Fibroblast of pulmonary artery (primary cell): Measurements from ENCODE around the gene EDEM1.

Experiments
- DNase-seq: peaks from one replicate; pipeline ENCODE4 v3.0.0-alpha.2; 2010; ENCODE audit warnings: low read depth
- H3K4me3 ChIP-seq: replicated peaks from 2 replicates; pipeline ENCODE4 v1.5.1; 2011; ENCODE audit warnings: low read depth, mild to moderate bottlenecking, control low read depth, low read length, moderate library complexity
- CTCF ChIP-seq: IDR thresholded peaks from 2 replicates; pipeline ENCODE4 v1.5.1; 2011; ENCODE audit warnings: mild to moderate bottlenecking, control low read depth, low read length, inconsistent platforms; ENCODE audit errors: missing control alignments

Gene EDEM1

GRCh38 chr3:5198313-5198677, 10.8 kb downstream of the EDEM1 start:
- DNase-seq: no peak
- no peak for TF ChIP-seq CTCF
- no peak overlapping the region for H3K4me3 ChIP-seq

GRCh38 chr3:5198986-5199731, 11.7 kb downstream of the EDEM1 start:
- H3K4me3 ChIP-seq: no peak overlapping the region
- DNase-seq: no peak
- no peak for TF ChIP-seq CTCF

- TF ChIP-seq CTCF: no peak
- no peak overlapping the region for H3K4me3 ChIP-seq
- no peak for DNase-seq
Observed at GRCh38 chr3:5201536-5201935, 14.0 kb downstream of the EDEM1 start.

GRCh38 chr3:5202222-5202621, 14.7 kb downstream of the EDEM1 start:
- DNase-seq: peak; percentile 34
- H3K4me3 ChIP-seq: no peak overlapping the region
- TF ChIP-seq CTCF: no peak

- no peak for TF ChIP-seq CTCF
- DNase-seq: no peak
- H3K4me3 ChIP-seq: no peak overlapping the region
Observed at GRCh38 chr3:5205165-5205941, 17.8 kb downstream of the EDEM1 start.

- DNase-seq: no peak
Observed at GRCh38 chr3:5210926-5211325, 23.4 kb downstream of the EDEM1 start.

More at GRCh38 chr3:5210926-5211325, 23.4 kb downstream of the EDEM1 start:
- no peak for TF ChIP-seq CTCF
- H3K4me3 ChIP-seq: no peak overlapping the region
